ENCODE data around the gene ATOH8.

Gene ATOH8

DNA sequence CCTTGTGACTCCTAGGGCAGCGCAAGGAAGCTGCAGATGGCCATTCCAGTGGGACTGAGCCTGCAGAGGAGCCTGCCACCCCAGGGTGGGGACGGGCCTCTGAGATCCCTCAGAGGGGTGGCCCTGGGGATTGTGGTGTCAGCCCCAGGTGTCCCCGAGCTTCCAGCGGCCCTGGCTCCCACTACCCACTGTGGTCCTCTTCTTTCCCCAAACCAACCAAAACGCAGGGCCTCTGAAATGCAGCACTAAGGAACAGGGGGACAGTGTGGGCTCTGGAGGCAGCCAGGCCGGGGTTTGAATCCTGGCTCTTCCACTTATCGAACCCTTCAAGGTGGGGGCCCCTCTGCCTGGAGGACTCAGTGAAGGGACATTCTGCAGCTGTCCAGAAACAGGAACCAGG lies 32.7 kb downstream of the ATOH8 start:
- Histone ChIP-seq H3K79me2 (ENCODE audit: insufficient read depth, low read length) (no peaks in the 10 kb centered on the region), H3K27me3 (ENCODE audit: insufficient read depth, low read length, poor library complexity) (no peaks in the 10 kb centered on the region), H3K9me3 (ENCODE audit: insufficient read depth, low read length, severe bottlenecking) (no peaks in the 10 kb centered on the region), H2AFZ (ENCODE audit: low read depth, low read length) (no peak overlapping the region), H4K20me1 (ENCODE audit: insufficient read depth, low read length) (no peaks in the 10 kb centered on the region), H3K4me1 (ENCODE audit: insufficient read depth, low read length) (no peaks in the 10 kb centered on the region), H3K4me3 (ENCODE audit: low read depth in 1 of 2, low read length in 2 of 2) (no peak overlapping the region), H3K27ac (ENCODE audit: low read length) (no peak overlapping the region), H3K4me2 (ENCODE audit: insufficient read depth, low read length) (no peak overlapping the region), H3K36me3 (ENCODE audit: insufficient read depth, low read length) (no peaks in the 10 kb centered on the region), H3K9ac (ENCODE audit: low read depth, low read length) (no peak overlapping the region)
- no peak for ATAC-seq (ENCODE audit: insufficient read depth, low read depth)
- TF ChIP-seq EZH2 (IDR thresholded peaks at IDR 0.05; ENCODE audit: borderline replicate concordance, low read depth, low read length, severe bottlenecking), result no peak
- TF ChIP-seq, protein P1, sequence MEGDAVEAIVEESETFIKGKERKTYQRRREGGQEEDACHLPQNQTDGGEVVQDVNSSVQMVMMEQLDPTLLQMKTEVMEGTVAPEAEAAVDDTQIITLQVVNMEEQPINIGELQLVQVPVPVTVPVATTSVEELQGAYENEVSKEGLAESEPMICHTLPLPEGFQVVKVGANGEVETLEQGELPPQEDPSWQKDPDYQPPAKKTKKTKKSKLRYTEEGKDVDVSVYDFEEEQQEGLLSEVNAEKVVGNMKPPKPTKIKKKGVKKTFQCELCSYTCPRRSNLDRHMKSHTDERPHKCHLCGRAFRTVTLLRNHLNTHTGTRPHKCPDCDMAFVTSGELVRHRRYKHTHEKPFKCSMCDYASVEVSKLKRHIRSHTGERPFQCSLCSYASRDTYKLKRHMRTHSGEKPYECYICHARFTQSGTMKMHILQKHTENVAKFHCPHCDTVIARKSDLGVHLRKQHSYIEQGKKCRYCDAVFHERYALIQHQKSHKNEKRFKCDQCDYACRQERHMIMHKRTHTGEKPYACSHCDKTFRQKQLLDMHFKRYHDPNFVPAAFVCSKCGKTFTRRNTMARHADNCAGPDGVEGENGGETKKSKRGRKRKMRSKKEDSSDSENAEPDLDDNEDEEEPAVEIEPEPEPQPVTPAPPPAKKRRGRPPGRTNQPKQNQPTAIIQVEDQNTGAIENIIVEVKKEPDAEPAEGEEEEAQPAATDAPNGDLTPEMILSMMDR (IDR thresholded peaks at IDR 0.05; ENCODE audit: borderline replicate concordance, extremely low read depth, low read length, poor library complexity, severe bottlenecking), result no peak
- no peak for DNase-seq

DNA sequence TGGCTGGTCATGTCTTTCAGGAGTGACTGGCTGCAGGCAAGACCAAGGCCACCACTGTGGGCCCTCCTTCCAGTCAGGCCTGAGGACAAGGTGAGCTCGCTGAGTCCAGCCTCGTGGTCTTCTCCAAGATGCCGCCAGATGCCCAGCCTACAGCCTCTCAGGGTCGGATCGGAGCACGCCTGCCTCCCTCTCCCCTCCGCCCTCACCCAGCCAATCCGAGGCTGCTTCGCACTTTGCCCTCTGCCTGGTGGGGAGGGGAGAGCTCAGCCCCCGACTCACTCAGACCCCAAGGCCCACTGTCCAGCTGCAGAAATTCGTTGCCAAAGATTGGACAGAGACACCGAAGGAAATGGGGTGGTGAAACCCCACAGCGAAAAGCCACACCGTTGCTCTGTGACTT lies 33.1 kb downstream of the ATOH8 start:
- Histone ChIP-seq H4K20me1 (ENCODE audit: insufficient read depth, low read length) (no peaks in the 10 kb centered on the region), H3K9me3 (ENCODE audit: insufficient read depth, low read length, severe bottlenecking) (no peaks in the 10 kb centered on the region)

DNA sequence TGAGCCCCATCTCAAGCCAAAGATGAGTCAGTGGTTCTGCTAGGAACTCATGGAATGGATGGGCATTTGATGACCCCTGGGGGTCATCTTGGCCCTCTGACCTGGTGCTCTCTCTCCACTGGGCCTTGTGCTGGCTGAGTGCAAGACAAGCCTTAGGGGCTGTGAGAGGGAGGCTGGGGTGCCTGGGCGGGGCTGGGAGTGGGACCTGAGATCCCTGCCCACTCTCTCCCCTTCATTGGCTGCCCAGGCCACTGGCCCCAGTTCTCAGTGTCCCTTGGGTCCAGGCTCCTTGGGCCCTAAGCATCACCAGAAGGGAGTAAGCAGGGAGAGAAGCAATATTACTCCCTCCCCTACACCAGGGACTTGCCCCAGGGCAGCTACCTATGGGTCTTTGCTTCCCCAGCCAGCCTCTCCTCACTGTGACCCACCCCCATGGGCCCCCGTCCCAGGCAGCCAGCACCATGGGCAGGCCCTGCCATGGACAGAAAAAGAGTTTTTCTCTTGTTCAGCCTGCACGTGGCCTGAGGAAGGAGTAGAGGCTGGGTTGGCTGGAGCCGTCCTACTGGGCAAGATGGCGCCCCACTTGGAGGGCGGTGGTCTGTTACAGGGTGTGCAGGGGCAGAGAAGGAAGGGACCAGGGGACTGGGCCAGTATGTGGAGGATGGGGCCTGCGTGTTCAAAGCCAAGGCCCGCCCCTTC lies 33.6 kb downstream of the ATOH8 start:
- Histone ChIP-seq H4K20me1 (ENCODE audit: insufficient read depth, low read length) (no peaks in the 10 kb centered on the region), H3K36me3 (ENCODE audit: insufficient read depth, low read length) (no peaks in the 10 kb centered on the region), H3K4me3 (ENCODE audit: low read depth in 1 of 2, low read length in 2 of 2) (no peak overlapping the region), H3K4me1 (ENCODE audit: insufficient read depth, low read length) (no peaks in the 10 kb centered on the region), H2AFZ (ENCODE audit: low read depth, low read length) (no peak overlapping the region), H3K27me3 (ENCODE audit: insufficient read depth, low read length, poor library complexity) (no peaks in the 10 kb centered on the region), H3K4me2 (ENCODE audit: insufficient read depth, low read length) (no peak overlapping the region), H3K9me3 (ENCODE audit: insufficient read depth, low read length, severe bottlenecking) (no peaks in the 10 kb centered on the region), H3K27ac (ENCODE audit: low read length) (no peak overlapping the region), H3K79me2 (ENCODE audit: insufficient read depth, low read length) (no peaks in the 10 kb centered on the region), H3K9ac (ENCODE audit: low read depth, low read length) (no peak overlapping the region)
- ATAC-seq (ENCODE audit: insufficient read depth, low read depth), result no peak
- TF ChIP-seq, protein P1 (IDR thresholded peaks at IDR 0.05; ENCODE audit: borderline replicate concordance, extremely low read depth, low read length, poor library complexity, severe bottlenecking), result no peak
- TF ChIP-seq EZH2 (IDR thresholded peaks at IDR 0.05; ENCODE audit: borderline replicate concordance, low read depth, low read length, severe bottlenecking), result no peak
- DNase-seq, result no peak

More for the DNA sequence above, 33.1 kb downstream of the ATOH8 start:
- H3K36me3 ChIP-seq (ENCODE audit: insufficient read depth, low read length), result no peaks in the 10 kb centered on the region
- H3K4me1 ChIP-seq (ENCODE audit: insufficient read depth, low read length), result no peaks in the 10 kb centered on the region
- no peak overlapping the region for H3K4me3 ChIP-seq (ENCODE audit: low read depth in 1 of 2, low read length in 2 of 2)
- no peaks in the 10 kb centered on the region for H3K27me3 ChIP-seq (ENCODE audit: insufficient read depth, low read length, poor library complexity)
- no peak for DNase-seq
- H3K9ac ChIP-seq (ENCODE audit: low read depth, low read length), result no peak overlapping the region
- TF ChIP-seq EZH2 (IDR thresholded peaks at IDR 0.05; ENCODE audit: borderline replicate concordance, low read depth, low read length, severe bottlenecking), result no peak
- TF ChIP-seq, protein P1 (IDR thresholded peaks at IDR 0.05; ENCODE audit: borderline replicate concordance, extremely low read depth, low read length, poor library complexity, severe bottlenecking), result no peak
- no peaks in the 10 kb centered on the region for H3K79me2 ChIP-seq (ENCODE audit: insufficient read depth, low read length)
- no peak overlapping the region for H2AFZ ChIP-seq (ENCODE audit: low read depth, low read length)
- H3K27ac ChIP-seq (ENCODE audit: low read length), result no peak overlapping the region
- ATAC-seq (ENCODE audit: insufficient read depth, low read depth), result no peak
- H3K4me2 ChIP-seq (ENCODE audit: insufficient read depth, low read length), result no peak overlapping the region

All from DND-41 (cell line).